CD1c-positive myeloid dendritic cell (primary cell): ENCODE data around the gene ZSCAN25.
"Not testable (repeated sequence)": the region's sequence is repeated elsewhere in the genome, so short reads cannot be mapped to it uniquely, and the experiment has no call there.

Experiments used
- DNase-seq: peaks from one replicate; pipeline ENCODE4 v3.0.0-alpha.2; 2016; ENCODE audit errors: extremely low spot score

ZSCAN25 gene

GRCh38 chr7:99616359-99617191 lies at the start of gene ZSCAN25:
Gene ZSCAN25, plus strand, starts transcription at chr7:99616946. Its CDS starts 2,661 bp downstream, at chr7:99619607.
- DNase-seq, result peak; percentile 85

- not testable (repeated sequence) for DNase-seq
These were observed 48.0 kb upstream of the ZSCAN25 start for GRCh38 chr7:99568770-99569169.

GRCh38 chr7:99571768-99572167 lies 45.0 kb upstream of the ZSCAN25 start:
- no peak for DNase-seq

- DNase-seq, result no peak
These were observed 43.5 kb upstream of the ZSCAN25 start for GRCh38 chr7:99573257-99573656.

GRCh38 chr7:99576251-99576650 lies 40.5 kb upstream of the ZSCAN25 start:
- no peak for DNase-seq

- no peak for DNase-seq
These were observed 37.3 kb upstream of the ZSCAN25 start for GRCh38 chr7:99579281-99579955.

GRCh38 chr7:99579956-99580777 lies 36.6 kb upstream of the ZSCAN25 start:
- no peak for DNase-seq

- not testable (repeated sequence) for DNase-seq
These were observed 35.9 kb upstream of the ZSCAN25 start for GRCh38 chr7:99580778-99581332.

GRCh38 chr7:99588868-99589267 lies 27.9 kb upstream of the ZSCAN25 start:
- DNase-seq, result no peak

GRCh38 chr7:99594948-99595745 lies 21.6 kb upstream of the ZSCAN25 start:
- no peak for DNase-seq

GRCh38 chr7:99596408-99596955 lies 20.3 kb upstream of the ZSCAN25 start:
- DNase-seq, result no peak

GRCh38 chr7:99597762-99598501 lies 18.8 kb upstream of the ZSCAN25 start, which contains the start of gene TMEM225B:
Gene TMEM225B, plus strand, starts transcription at chr7:99598267. Its CDS starts 6,122 bp downstream, at chr7:99604389.
- DNase-seq, result no peak

- no peak for DNase-seq
These were observed 16.9 kb upstream of the ZSCAN25 start for GRCh38 chr7:99599836-99600235.

- no peak for DNase-seq
These were observed 15.0 kb upstream of the ZSCAN25 start for GRCh38 chr7:99601656-99602310.

GRCh38 chr7:99605527-99605926 lies 11.2 kb upstream of the ZSCAN25 start:
- DNase-seq, result no peak

- no peak for DNase-seq
These were observed 10.2 kb upstream of the ZSCAN25 start for GRCh38 chr7:99606531-99606930.

GRCh38 chr7:99607548-99607947 lies 9.2 kb upstream of the ZSCAN25 start:
- no peak for DNase-seq

- DNase-seq, result no peak
These were observed 2.3 kb upstream of the ZSCAN25 start for GRCh38 chr7:99614495-99614894.

GRCh38 chr7:99615989-99616358 lies 772 bp upstream of the ZSCAN25 start:
- DNase-seq, result no peak
